GM23248 (cell line): Measurements from ENCODE around the gene CAPN2. TPM values are rescaled to one million over a fixed set of nuclear protein-coding genes. Genes with fewer than 3 reads are reported as not detected.
"Not testable (repeated sequence)": the region's sequence is repeated elsewhere in the genome, so short reads cannot be mapped to it uniquely, and the experiment has no call there.

Experiments
- DNase-seq: peaks from one replicate; pipeline ENCODE4 v3.0.0-alpha.2; 2015
- H2AFZ ChIP-seq: fragments of 200-600 bp; sonication (generic); 2 replicates; pipeline ENCODE4 v1.6.1; 2016; ENCODE audit warnings: antibody characterized with exemption
- H3F3A ChIP-seq: fragments of 200-600 bp; sonication (generic); 2 replicates; pipeline ENCODE4 v1.6.1; 2016; ENCODE audit warnings: mild to moderate bottlenecking, antibody characterized with exemption, mixed run types; ENCODE audit not compliant: insufficient read depth
- H3K27ac ChIP-seq: fragments of 200-600 bp; sonication (generic); 2 replicates; pipeline ENCODE4 v1.5.1; 2016; ENCODE audit warnings: mild to moderate bottlenecking
- H3K27me3 ChIP-seq: fragments of 200-600 bp; sonication (generic); replicated peaks from 2 replicates; pipeline ENCODE4 v1.6.1; 2016; ENCODE audit warnings: mild to moderate bottlenecking; ENCODE audit not compliant: insufficient read depth
- H3K36me3 ChIP-seq: fragments of 200-600 bp; sonication (generic); 2 replicates; pipeline ENCODE4 v1.6.1; 2016; ENCODE audit warnings: low read depth, mild to moderate bottlenecking
- H3K4me1 ChIP-seq: fragments of 200-600 bp; sonication (generic); 2 replicates; pipeline ENCODE4 v1.6.1; 2016; ENCODE audit warnings: mild to moderate bottlenecking; ENCODE audit not compliant: insufficient read depth
- H3K4me2 ChIP-seq: fragments of 200-600 bp; sonication (generic); one replicate; pipeline ENCODE4 v1.6.1; 2016; ENCODE audit warnings: mild to moderate bottlenecking; ENCODE audit not compliant: unreplicated experiment
- H3K4me3 ChIP-seq: fragments of 200-600 bp; sonication (generic); 2 replicates; pipeline ENCODE4 v1.5.1; 2016; ENCODE audit warnings: mild to moderate bottlenecking
- H3K79me2 ChIP-seq: fragments of 200-600 bp; sonication (generic); 2 replicates; pipeline ENCODE4 v1.6.1; 2016; ENCODE audit warnings: mild to moderate bottlenecking; ENCODE audit not compliant: insufficient read depth
- H3K9ac ChIP-seq: fragments of 200-600 bp; sonication (generic); 2 replicates; pipeline ENCODE4 v1.6.1; 2016; ENCODE audit warnings: mild to moderate bottlenecking
- H3K9me2 ChIP-seq: fragments of 200-600 bp; sonication (generic); 2 replicates; pipeline ENCODE4 v1.6.1; 2016; ENCODE audit warnings: mixed run types, mild to moderate bottlenecking, moderate library complexity; ENCODE audit not compliant: insufficient read depth
- H3K9me3 ChIP-seq: fragments of 200-600 bp; sonication (generic); one replicate; pipeline ENCODE4 v1.6.1; 2017; ENCODE audit warnings: low read depth
- H4K20me1 ChIP-seq: fragments of 200-600 bp; sonication (generic); 2 replicates; pipeline ENCODE4 v1.6.0; 2016; ENCODE audit not compliant: insufficient read depth
- EZH2 ChIP-seq: fragments of 200-600 bp; sonication (generic); IDR thresholded peaks from 2 replicates; pipeline ENCODE4 v1.6.1; 2018; ENCODE audit warnings: antibody characterized with exemption, mild to moderate bottlenecking; ENCODE audit not compliant: insufficient read depth, poor library complexity, severe bottlenecking
- EZH2phosphoT487 ChIP-seq: fragments of 200-600 bp; sonication (generic); IDR thresholded peaks from 2 replicates; pipeline ENCODE4 v1.6.1; 2018; ENCODE audit warnings: antibody characterized with exemption, moderate library complexity, mild to moderate bottlenecking, low read depth; ENCODE audit not compliant: insufficient read depth
- WGBS, 2 experiments: methylation state at CpG; one replicate each; pipeline ENCODE4 v1.1.6; 2015 to 2017; ENCODE audit warnings: low lambda C conversion rate in 2 of 2, low coverage in 1 of 2; ENCODE audit errors: missing lambda C conversion rate in 2 of 2; 5-methylcytosine and 5-hydroxymethylcytosine counted together
- in situ Hi-C: fragments of 300-500 bp; cut with MboI; formaldehyde crosslinking; loops from 2 replicates; pipeline ENCODE4 v1.15.0; 2020
- polyA plus RNA-seq: library from polyadenylated mRNA; unstranded; fragments of >200 nt; fragmentation: Nextera tagmentation; extraction: Ambion mirVana; gene quantifications from 2 replicates; pipeline ENCODE4 v1.2.1, GENCODE V29; 2016
- total RNA-seq: library from RNA; depleted of rRNA; stranded (reverse); fragments of >200 nt; shearing (Covaris generic); gene quantifications from 2 replicates; pipeline ENCODE4 v1.2.3, GENCODE V29; 2014

CAPN2 gene
- total and polyA plus RNA-seq, 2 experiments from 2014 or later = 214 to 261 TPM

- Histone ChIP-seq H3K4me1 (no peaks in the 10 kb centered on the region; the same call in 1 of the 2 replicates), H3K4me2 (no peak overlapping the region), H3K27ac (no peak overlapping the region), H3K9me3 (no peaks in the 10 kb centered on the region), H3K79me2 (peaks cover 95% of the 10 kb centered on the region), H3F3A (peaks cover 11% of the 10 kb centered on the region; the same call in 1 of the 2 replicates), H3K4me3 (no peak overlapping the region), H3K36me3 (peaks cover 20% of the 10 kb centered on the region; the same call in 1 of the 2 replicates), H3K9ac (no peak overlapping the region), H2AFZ (no peak overlapping the region), H3K27me3 (no peaks in the 10 kb centered on the region), H4K20me1 (no peaks in the 10 kb centered on the region), H3K9me2 (no peaks in the 10 kb centered on the region)
- in situ Hi-C loops = no loop called here
- no peak for TF ChIP-seq EZH2phosphoT487
- TF ChIP-seq EZH2 = no peak
- WGBS, 2 experiments = 85 to 90% methylated on average over 13 to 14 of the region's 14 CpGs
- DNase-seq = no peak
Observed at GRCh38 chr1:223738465-223739365, 26.4 kb downstream of the CAPN2 start.

DNA sequence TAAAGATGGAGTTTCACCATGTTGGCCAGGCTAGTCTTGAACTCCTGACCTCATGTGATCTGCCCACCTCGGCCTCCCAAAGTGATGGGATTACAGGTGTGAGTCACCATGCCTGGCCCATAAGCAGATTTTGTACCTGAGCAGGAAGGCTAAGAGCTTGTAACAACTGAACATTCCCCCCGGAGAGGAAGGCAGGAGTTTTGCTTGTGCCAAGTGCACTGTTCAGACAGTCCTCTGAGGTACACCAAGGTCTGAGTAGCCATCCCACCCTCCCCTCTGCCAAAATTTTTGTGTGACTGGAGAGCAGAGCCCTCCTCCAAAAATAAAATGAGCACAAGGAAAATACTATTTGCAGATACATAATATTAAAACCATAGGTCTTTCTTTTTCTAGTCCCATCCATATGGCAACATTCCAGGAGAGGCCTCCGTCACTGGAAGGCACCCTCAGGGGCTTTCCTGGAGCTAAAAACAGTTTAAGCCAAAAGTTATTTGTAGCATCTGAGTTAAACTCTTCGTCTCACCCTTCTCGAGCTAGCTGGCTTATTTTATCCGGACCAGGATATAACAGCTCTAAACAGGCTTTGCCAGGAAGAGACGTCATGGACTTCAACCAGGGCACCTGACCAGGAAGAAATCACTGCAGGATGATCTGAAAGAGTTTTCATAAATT is 27.2 kb downstream of the CAPN2 start:
- H3K9ac ChIP-seq = no peak overlapping the region
- in situ Hi-C loops = no loop called here
- H3K27me3 ChIP-seq = no peaks in the 10 kb centered on the region
- WGBS, 2 experiments = 53 to 56% methylated on average over 7 of the region's 7 CpGs
- H4K20me1 ChIP-seq = no peaks in the 10 kb centered on the region
- H3K4me2 ChIP-seq = no peak overlapping the region
- no peak overlapping the region for H3K27ac ChIP-seq
- peaks cover 94% of the 10 kb centered on the region for H3K79me2 ChIP-seq
- H2AFZ ChIP-seq = no peak overlapping the region
- H3K9me3 ChIP-seq = no peaks in the 10 kb centered on the region
- no peak overlapping the region for H3K4me3 ChIP-seq
- peaks cover 17% of the 10 kb centered on the region for H3F3A ChIP-seq
- H3K4me1 ChIP-seq = no peaks in the 10 kb centered on the region; the same call in 1 of the 2 replicates
- TF ChIP-seq EZH2 (no peak), EZH2phosphoT487 (no peak)
- DNase-seq = no peak
- H3K36me3 ChIP-seq = peaks cover 20% of the 10 kb centered on the region; the same call in 1 of the 2 replicates
- no peaks in the 10 kb centered on the region for H3K9me2 ChIP-seq

- H3K4me2 ChIP-seq, H3K9ac ChIP-seq, H4K20me1 ChIP-seq, DNase-seq, H3K27me3 ChIP-seq, in situ Hi-C loops, H3K4me1 ChIP-seq, H3K27ac ChIP-seq, H3K4me3 ChIP-seq, H2AFZ ChIP-seq, H3K9me3 ChIP-seq, H3K9me2 ChIP-seq: not testable (repeated sequence)
- peaks cover 90% of the 10 kb centered on the region for H3K79me2 ChIP-seq
- 88 to 89% methylated on average over 10 of the region's 10 CpGs for WGBS, 2 experiments
- H3K36me3 ChIP-seq = peaks cover 17% of the 10 kb centered on the region; the same call in 1 of the 2 replicates
- H3F3A ChIP-seq = peaks cover 21% of the 10 kb centered on the region
Observed at GRCh38 chr1:223740038-223740736, 27.8 kb downstream of the CAPN2 start.

GRCh38 chr1:223741861-223742260 is 29.5 kb downstream of the CAPN2 start:
- Histone ChIP-seq H3K27me3 (no peaks in the 10 kb centered on the region), H3K9ac (no peak overlapping the region), H3K4me1 (peaks cover 4% of the 10 kb centered on the region), H3K27ac (no peak overlapping the region), H3F3A (peaks cover 35% of the 10 kb centered on the region), H3K9me2 (no peaks in the 10 kb centered on the region), H2AFZ (no peak overlapping the region), H3K36me3 (peaks cover 20% of the 10 kb centered on the region; the same call in 1 of the 2 replicates), H4K20me1 (no peaks in the 10 kb centered on the region), H3K79me2 (peaks cover 78% of the 10 kb centered on the region), H3K4me2 (no peak overlapping the region), H3K4me3 (no peak overlapping the region), H3K9me3 (no peaks in the 10 kb centered on the region)
- peak; percentile 35 for DNase-seq
- TF ChIP-seq EZH2 = no peak
- in situ Hi-C loops = no loop called here
- WGBS, 2 experiments = 88 to 92% methylated on average over 6 of the region's 6 CpGs
